Adipose tissue (tissue), 3 donors: ENCODE results near the gene MPC1. TPM values are rescaled to one million over a fixed set of nuclear protein-coding genes. Genes with fewer than 3 reads are reported as not detected.
"Not testable (repeated sequence)": the region's sequence is repeated elsewhere in the genome, so short reads cannot be mapped to it uniquely, and the experiment has no call there.

Experiments
- H3K27ac ChIP-seq: one replicate; pipeline ENCODE4 v1.5.1; 2013; ENCODE audit warnings: low read depth, low read length
- WGBS, 3 donors: extraction: QIAGEN DNeasy Blood & Tissue Kit; methylation state at CpG; one replicate each; pipeline ENCODE4 v1.1.7; 2013; 5-methylcytosine and 5-hydroxymethylcytosine counted together
- polyA plus RNA-seq, 3 donors: library from polyadenylated mRNA; stranded (reverse); fragments of 200-250 nt; gene quantifications; one replicate each; pipeline ENCODE4 v1.2.3, GENCODE V29; 2013
- donor health status: healthy with polysubstance abuse.
- donor health status: Bipolar disorder and iron deficiency.
- donor health status: healthy.

Gene MPC1
- polyA plus RNA-seq, 3 donors, result 37.3 to 119 (median 111) TPM

DNA sequence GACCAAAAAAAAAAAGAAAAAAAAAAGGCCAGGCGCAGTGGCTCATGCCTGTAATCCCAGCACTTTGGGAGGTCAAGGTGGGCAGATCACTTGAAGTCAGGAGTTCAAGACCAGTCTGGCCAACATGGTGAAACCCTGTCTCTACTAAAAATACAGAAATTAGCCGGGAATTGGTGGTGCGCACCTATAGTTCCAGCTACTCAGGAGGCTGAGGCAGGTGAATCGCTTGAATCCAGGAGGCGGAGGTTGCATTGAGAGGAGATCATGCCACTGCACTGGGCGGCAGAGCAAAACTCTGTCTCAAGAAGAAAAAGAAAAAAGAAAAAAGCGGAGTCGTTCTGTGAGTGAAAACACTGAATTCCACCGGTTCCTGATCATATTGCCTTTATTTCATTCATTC is 4.4 kb upstream of the MPC1 start:
- WGBS, 3 donors, result 85 to 97% (median 96%) methylated on average over 9 of the region's 9 CpGs

GRCh38 chr6:166386111-166386510 is 3.4 kb upstream of the MPC1 start:
- 94 to 96% (median 94%) methylated on average over 9 of the region's 9 CpGs for WGBS, 3 donors
- no peak overlapping the region for H3K27ac ChIP-seq

More for the DNA sequence above, 4.4 kb upstream of the MPC1 start:
- not testable (repeated sequence) for H3K27ac ChIP-seq

GRCh38 chr6:166383802-166384363 is 1.1 kb upstream of the MPC1 start:
- not testable (repeated sequence) for H3K27ac ChIP-seq
- WGBS, 3 donors, result 14 to 17% (median 16%) methylated on average over 22 of the region's 22 CpGs

DNA sequence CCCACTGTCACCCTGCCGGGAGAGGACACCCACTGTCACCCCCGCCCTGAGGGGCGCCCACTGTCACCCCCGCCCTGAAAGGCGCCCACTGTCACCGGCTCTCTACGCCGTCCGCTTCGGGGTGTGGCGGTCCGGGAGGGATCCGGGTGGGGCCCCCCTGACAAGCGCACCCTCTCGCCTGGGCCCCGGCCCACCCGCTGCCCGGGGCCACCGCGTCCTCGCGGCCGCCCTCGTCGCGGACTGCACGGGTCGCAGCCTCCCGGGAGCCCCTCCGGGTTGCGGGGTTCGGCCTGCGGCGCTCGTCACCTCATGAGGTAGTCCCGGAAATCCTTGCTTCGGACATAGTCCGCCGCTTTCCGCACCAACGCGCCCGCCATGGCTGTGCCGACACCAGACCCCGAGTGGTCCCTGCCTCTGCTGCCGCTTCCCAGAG is 224 bp downstream of the MPC1 start:
- no peak overlapping the region for H3K27ac ChIP-seq
- WGBS, 3 donors, result 0% methylated on average over 32 to 46 of the region's 46 CpGs

- no peak overlapping the region for H3K27ac ChIP-seq
- 0% methylated on average over 48 to 49 of the region's 49 CpGs for WGBS, 3 donors
Measured at GRCh38 chr6:166381733-166382499, 824 bp downstream of the MPC1 start.

GRCh38 chr6:166381381-166381732 is 1.4 kb downstream of the MPC1 start:
- WGBS, 3 donors, result 12 to 37% (median 35%) methylated on average over 6 of the region's 6 CpGs
- H3K27ac ChIP-seq, result no peak overlapping the region

- 36 to 79% (median 69%) methylated on average over 4 of the region's 4 CpGs for WGBS, 3 donors
- H3K27ac ChIP-seq, result no peak overlapping the region
Measured at GRCh38 chr6:166379800-166380199, 2.9 kb downstream of the MPC1 start.

DNA sequence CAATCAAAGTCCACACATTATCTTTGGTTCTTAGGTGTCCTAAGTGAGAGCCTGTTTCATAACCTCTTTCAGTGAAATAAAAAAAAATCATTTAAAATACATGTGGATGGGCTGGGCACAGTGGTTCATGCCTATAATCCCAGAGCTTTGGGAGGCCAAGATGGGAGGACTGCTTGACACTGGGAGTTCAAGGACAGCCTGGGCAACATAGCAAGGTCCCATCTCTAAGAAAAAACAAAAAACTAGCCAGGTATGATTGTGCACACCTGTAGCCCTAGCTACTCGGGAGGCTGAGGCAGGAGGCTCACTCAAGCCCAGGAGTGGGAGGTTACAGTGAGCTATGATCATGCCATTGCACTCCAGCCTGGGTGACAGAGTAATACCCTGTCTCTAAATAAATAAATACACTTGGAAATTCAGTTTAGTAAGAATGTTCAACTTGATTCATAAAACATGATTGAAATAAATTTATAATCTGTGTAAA is 3.6 kb downstream of the MPC1 start:
- 71 to 98% (median 97%) methylated on average over 1 of the region's 1 CpG for WGBS, 3 donors
- H3K27ac ChIP-seq, result no peak overlapping the region

- H3K27ac ChIP-seq, result no peak overlapping the region
- WGBS, 3 donors, result 48 to 74% (median 72%) methylated on average over 2 of the region's 2 CpGs
Measured at GRCh38 chr6:166377721-166378120, 5.0 kb downstream of the MPC1 start.

- WGBS, 3 donors, result 96 to 97% (median 96%) methylated on average over 1 of the region's 1 CpG
- no peak overlapping the region for H3K27ac ChIP-seq
Measured at GRCh38 chr6:166375013-166375412, 7.7 kb downstream of the MPC1 start.

DNA sequence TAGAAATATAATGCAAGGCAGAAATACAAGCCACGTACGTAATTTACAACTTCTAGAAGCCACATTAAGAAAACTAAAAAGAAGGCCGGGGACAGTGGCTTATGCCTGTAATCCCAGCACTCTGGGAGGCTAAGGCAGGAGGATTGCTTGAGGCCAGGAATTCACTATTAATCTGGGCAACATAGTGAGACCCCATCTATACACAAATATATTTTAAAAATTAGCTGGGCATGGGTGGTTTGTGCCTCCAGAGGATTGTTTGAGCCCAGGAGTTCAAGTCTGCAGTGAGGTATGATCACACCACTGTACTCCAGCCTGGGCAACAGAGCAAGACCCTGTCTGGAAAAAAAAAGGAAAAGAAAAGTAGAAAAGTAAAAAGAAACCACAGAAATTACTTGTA is 12.3 kb downstream of the MPC1 start:
- 92 to 95% (median 93%) methylated on average over 3 of the region's 3 CpGs for WGBS, 3 donors
- no peak overlapping the region for H3K27ac ChIP-seq

DNA sequence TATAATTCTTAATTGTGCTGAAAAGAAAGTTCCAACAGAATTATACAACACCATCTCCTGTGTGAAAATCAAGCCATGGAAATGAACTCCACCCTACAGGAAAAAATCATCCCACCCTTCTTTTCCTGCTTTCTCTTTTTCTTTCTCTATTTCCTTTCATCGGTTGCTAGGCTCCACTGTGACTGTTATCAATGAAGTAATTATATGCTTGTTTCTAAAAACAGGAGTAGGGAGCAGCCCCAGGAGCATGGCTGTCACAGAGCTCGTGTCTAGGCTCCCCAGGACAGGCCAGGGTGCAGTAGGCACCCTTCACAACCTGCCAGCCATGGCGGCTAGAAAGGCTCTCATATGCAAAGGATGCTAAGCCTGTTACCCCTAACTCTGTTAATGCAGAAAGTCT is 13.0 kb downstream of the MPC1 start:
- WGBS, 3 donors, result 73 to 84% (median 75%) methylated on average over 3 of the region's 3 CpGs
- H3K27ac ChIP-seq, result no peak overlapping the region

GRCh38 chr6:166366921-166367320 is 15.8 kb downstream of the MPC1 start:
- 83 to 97% (median 89%) methylated on average over 3 of the region's 3 CpGs for WGBS, 3 donors
- no peak overlapping the region for H3K27ac ChIP-seq

GRCh38 chr6:166365806-166366205 is 16.9 kb downstream of the MPC1 start:
- H3K27ac ChIP-seq, result no peak overlapping the region
- 85 to 89% (median 86%) methylated on average over 6 of the region's 6 CpGs for WGBS, 3 donors

DNA sequence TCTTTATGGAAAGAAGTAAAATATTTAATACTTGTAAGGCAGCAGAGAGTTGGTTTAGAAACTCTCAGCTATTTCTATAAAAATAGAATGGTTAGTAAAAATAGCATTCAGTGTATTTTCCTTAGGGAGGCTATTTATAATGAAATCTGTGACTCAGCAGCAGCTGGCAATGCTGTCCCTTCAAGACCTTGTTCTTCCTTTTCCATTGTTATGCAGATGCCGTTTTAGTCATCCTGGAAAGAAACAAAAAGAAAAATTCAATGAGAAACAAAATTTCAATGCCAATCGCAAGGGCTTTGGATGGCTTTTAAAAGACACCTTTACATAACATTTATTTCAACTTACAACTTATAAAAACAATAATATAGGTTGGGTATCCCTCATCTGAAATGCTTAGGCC is 17.5 kb downstream of the MPC1 start:
- 49 to 77% (median 56%) methylated on average over 2 of the region's 2 CpGs for WGBS, 3 donors
- no peak overlapping the region for H3K27ac ChIP-seq

DNA sequence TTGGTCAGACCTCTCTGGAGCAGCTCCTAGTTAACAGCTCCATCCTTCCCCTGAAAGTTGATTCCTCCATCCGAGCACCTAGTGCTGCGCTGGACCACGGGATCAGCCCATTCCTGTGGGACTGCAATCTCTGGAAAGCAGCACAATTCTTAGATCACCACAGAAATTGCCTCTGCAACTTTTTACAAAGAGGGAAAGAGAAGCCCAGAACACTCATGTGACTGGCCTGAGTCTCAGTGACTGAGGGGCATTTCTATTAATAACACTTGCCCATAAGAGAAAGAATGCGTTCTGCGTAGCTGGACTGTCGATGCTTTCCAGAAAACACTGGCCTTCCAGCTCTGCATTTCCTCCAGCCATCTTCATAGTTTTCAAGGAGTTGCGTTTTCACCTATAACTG is 18.3 kb downstream of the MPC1 start:
- no peak overlapping the region for H3K27ac ChIP-seq
- WGBS, 3 donors, result 65 to 90% (median 76%) methylated on average over 7 of the region's 7 CpGs

DNA sequence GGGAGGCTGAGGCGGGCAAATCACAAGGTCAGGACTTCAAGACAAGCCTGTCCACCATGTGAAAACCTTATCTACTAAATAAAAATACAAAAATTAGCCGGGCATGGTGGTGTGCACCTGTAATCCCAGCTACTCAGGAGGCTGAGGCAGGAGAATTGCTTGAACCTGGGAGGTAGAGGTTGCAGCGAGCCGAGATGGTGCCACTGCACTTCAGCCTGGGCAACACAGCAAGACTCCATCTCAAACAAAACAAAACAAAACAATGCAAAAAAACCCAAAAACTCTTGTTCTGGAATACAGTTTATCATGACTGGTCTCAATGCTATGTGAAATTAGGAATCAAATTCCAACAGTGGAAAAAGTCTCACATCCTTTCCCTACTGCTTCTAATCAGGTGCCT is 20.3 kb downstream of the MPC1 start:
- H3K27ac ChIP-seq, result not testable (repeated sequence)
- 97 to 99% (median 98%) methylated on average over 4 of the region's 4 CpGs for WGBS, 3 donors

- no peak overlapping the region for H3K27ac ChIP-seq
- 36 to 70% (median 61%) methylated on average over 3 of the region's 3 CpGs for WGBS, 3 donors
Measured at GRCh38 chr6:166361077-166361429, 21.7 kb downstream of the MPC1 start.

GRCh38 chr6:166360243-166361076 is 22.3 kb downstream of the MPC1 start:
- WGBS, 3 donors, result 49 to 83% (median 51%) methylated on average over 8 of the region's 8 CpGs
- H3K27ac ChIP-seq, result no peak overlapping the region
